ENCODE results near the gene BBS2. TPM values are rescaled to one million over a fixed set of nuclear protein-coding genes. Genes with fewer than 3 reads are reported as not detected.
A peak's percentile ranks its signal among the peaks of the same experiment; 100 is the strongest.
"Not testable (repeated sequence)": the region's sequence is repeated elsewhere in the genome, so short reads cannot be mapped to it uniquely, and the experiment has no call there.

Gene BBS2
- total and polyA plus RNA-seq, 2 of the 13 experiments (the other 11 are each of a cell fraction or from before 2014, with no cell fraction given) = 59.7 to 68.3 TPM

DNA sequence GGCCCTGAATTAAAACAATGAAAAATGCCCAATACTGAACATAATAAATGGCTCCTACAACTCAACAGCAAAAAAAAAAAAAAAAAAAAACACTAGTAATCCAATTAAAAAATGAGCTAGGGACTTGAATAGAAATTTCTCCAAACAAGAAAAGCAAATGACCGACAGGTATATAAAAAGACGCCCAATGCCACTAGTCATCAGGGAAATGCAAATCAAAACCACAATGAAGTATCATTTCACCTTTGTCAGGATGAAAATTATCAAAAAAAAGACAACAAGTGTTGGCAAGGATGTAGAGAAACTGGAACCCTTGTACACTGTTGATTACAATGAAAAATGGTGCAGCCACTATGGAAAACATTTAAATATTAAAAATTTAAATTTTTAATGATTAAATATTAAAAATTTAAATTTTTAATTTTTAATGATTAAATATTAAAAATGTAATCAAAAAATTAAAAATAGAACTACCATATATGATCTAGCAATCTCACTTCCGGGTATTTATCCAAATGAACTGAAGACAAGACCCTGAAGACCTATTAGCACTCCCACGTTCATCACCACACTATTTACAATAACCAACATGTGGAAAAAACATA lies 28.1 kb downstream of the BBS2 start (continued):
- TF ChIP-seq ONECUT2 (CRISPR knock-in tag; IDR thresholded peaks at IDR 0.05) = no peak
- no peak for TF ChIP-seq ZFAT (CRISPR knock-in tag; conservative IDR thresholded peaks at IDR 0.05)
- no peak for TF ChIP-seq PRPF4 (IDR thresholded peaks at IDR 0.05; ENCODE audit: low read depth, low read length, poor library complexity, severe bottlenecking)
- TF ChIP-seq DMAP1 (CRISPR knock-in tag; IDR thresholded peaks at IDR 0.05) = no peak
- TF ChIP-seq HNRNPL (IDR thresholded peaks at IDR 0.05; ENCODE audit: low read depth, low read length) = no peak
- no peak for TF ChIP-seq KMT2B (CRISPR knock-in tag; IDR thresholded peaks at IDR 0.05)
- no peak for TF ChIP-seq RORA (CRISPR knock-in tag; IDR thresholded peaks at IDR 0.05)
- no peak for TF ChIP-seq GMEB1 (CRISPR knock-in tag; IDR thresholded peaks at IDR 0.05; ENCODE audit: borderline replicate concordance)
- TF ChIP-seq ZNF546 (CRISPR knock-in tag; conservative IDR thresholded peaks at IDR 0.05) = no peak

DNA sequence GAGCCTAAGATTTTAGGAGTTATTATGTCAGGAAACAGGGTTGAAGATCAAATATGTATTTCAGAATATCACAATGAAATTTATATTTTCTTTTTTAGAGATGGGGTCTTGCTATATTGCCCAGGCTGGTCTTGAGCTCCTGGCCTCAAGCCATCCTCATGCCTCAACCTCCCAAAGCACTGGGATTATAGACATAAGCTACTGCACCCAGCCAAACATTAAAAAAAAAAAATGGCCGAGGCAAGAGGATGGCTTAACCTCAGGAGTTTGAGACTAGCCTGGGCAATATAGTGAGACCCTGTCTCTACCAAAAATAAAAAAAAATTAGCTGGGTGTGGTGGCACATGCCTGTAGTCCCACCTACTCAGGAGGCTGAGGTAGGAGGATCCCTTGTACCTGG lies 31.0 kb downstream of the BBS2 start:
- DNase-seq (ENCODE audit: low spot score); intact Hi-C loops (cut with micrococcal nuclease; ENCODE audit: unreplicated experiment); H3K9me3 ChIP-seq (ENCODE audit: low read length); H3K9ac ChIP-seq (ENCODE audit: insufficient read depth, low read depth, low read length); BruUV-seq (replicated peaks); H3K27me3 ChIP-seq (ENCODE audit: control insufficient read depth in 1 of 2, insufficient read depth in 2 of 2, low read length in 2 of 2); H2AFZ ChIP-seq (ENCODE audit: low read length); FAIRE-seq; ATAC-seq; H3K79me2 ChIP-seq (ENCODE audit: insufficient read depth, low read length); H3K4me2 ChIP-seq (ENCODE audit: low read depth, low read length); H3K4me3 ChIP-seq (replicated peaks in 1 of 3; ENCODE audit: insufficient read depth in 1 of 3, low read depth in 2 of 3, low read length in 3 of 3); in situ Hi-C loops (cut with HindIII; ENCODE audit: extremely low pct_ligation_motif_present, low pct_unique_long_range_greater_than_20kb); CTCF ChIA-PET (ENCODE audit: low intra/inter-chr PET ratio, low total read pairs); H4K20me1 ChIP-seq (ENCODE audit: insufficient read depth, low read length); H3K27ac ChIP-seq (ENCODE audit: extremely low read length, insufficient read depth, low read length): not testable (repeated sequence)
- 92% methylated on average over 1 of the region's 1 CpG for WGBS (ENCODE audit: low lambda C conversion rate)
- peak; percentile 64 for TF ChIP-seq ZNF121 (CRISPR knock-in tag; IDR thresholded peaks at IDR 0.05)
- POLR2A ChIA-PET = interaction anchor here (0.7 kb wide), 1 partner anchor 38 kb away, joined by 3 read pairs; the partner anchor contains the start of genes NUDT21 and OGFOD1
- peaks cover 11% of the 10 kb centered on the region for H3K4me1 ChIP-seq (ENCODE audit: insufficient read depth, low read length)
- peaks cover 5 to 10% of the 10 kb centered on the region in 2 experiments; a peak in 4 of 5 replicates for H3K36me3 ChIP-seq (replicated peaks in 1 of 2; ENCODE audit: control insufficient read depth in 1 of 2, insufficient read depth in 2 of 2, low read length in 2 of 2)

All from HepG2 (cell line).